Measurements from ENCODE around the gene ATF4. TPM values are rescaled to one million over a fixed set of nuclear protein-coding genes. Genes with fewer than 3 reads are reported as not detected.

The ATF4 gene
- total and polyA plus RNA-seq, 2 of the 13 experiments (the other 11 are each of a cell fraction or from before 2014, with no cell fraction given): 486 to 1,297 TPM

- TF ChIP-seq NFAT5 (CRISPR knock-in tag; IDR thresholded peaks at IDR 0.05) (no peak), ZNF180 (CRISPR knock-in tag; IDR thresholded peaks at IDR 0.05; ENCODE audit: borderline replicate concordance, low read depth) (no peak), SP4 (CRISPR knock-in tag; IDR thresholded peaks at IDR 0.05) (peak; percentile 39; the same call in 1 of the 2 replicates), ZNF318 (CRISPR knock-in tag; IDR thresholded peaks at IDR 0.05) (no peak; the same call in 1 of the 2 replicates), MEF2D (CRISPR knock-in tag; IDR thresholded peaks at IDR 0.05) (no peak), HES4 (CRISPR knock-in tag; IDR thresholded peaks at IDR 0.05; ENCODE audit: borderline replicate concordance) (no peak), HHEX (CRISPR knock-in tag; IDR thresholded peaks at IDR 0.05) (no peak), HMG20A (CRISPR knock-in tag; IDR thresholded peaks at IDR 0.05; ENCODE audit: borderline replicate concordance) (no peak), ETS1 (CRISPR knock-in tag; IDR thresholded peaks at IDR 0.05) (no peak), ZNF761 (CRISPR knock-in tag; conservative IDR thresholded peaks at IDR 0.05) (no peak)
These were observed 9.1 kb downstream of the ATF4 start (continued) for GRCh38 chr22:39529487-39529851.

Data from HepG2 (cell line).